HepG2 (cell line): ENCODE data around the gene PLCL1. TPM values are rescaled to one million over a fixed set of nuclear protein-coding genes. Genes with fewer than 3 reads are reported as not detected.

Experiments
- ATAC-seq: fragments of 200-7000 bp; cut with Tn5 transposase; 3 replicates; pipeline ENCODE4 v1.9.1; 2020; ENCODE audit warnings: mild to moderate bottlenecking, moderate library complexity
- BruUV-seq: library from RNA; stranded (reverse); fragments of 400-500 nt; replicated peaks from 2 replicates; lab custom pipeline; 2021; lab: Mats Ljungman, UMichigan
- CTCF ChIA-PET: fragments of 300-600 bp; formaldehyde crosslinking; extraction: SDS; loops from one replicate; lab custom pipeline; 2021; ENCODE audit warnings: low total read pairs, inconsistent platforms, low intra/inter-chr PET ratio; lab: Yijun Ruan, JAX
- POLR2A ChIA-PET: fragments of 350-600 bp; sonication (Branson Sonifier 250); formaldehyde crosslinking; loops from one replicate; lab custom pipeline; 2020; ENCODE audit warnings: antibody characterized with exemption, inconsistent platforms; lab: Yijun Ruan, JAX
- DNase-seq: peaks from one replicate; pipeline ENCODE4 v3.0.0-alpha.2; 2015; ENCODE audit warnings: low spot score
- FAIRE-seq: peaks from 3 replicates; lab custom pipeline; 2011; peaks lifted over from hg19 to GRCh38; lab: Jason Lieb, UNC
- H2AFZ ChIP-seq: one replicate; pipeline ENCODE4 v1.6.1; 2011; ENCODE audit warnings: low read length, inconsistent platforms
- H3K27ac ChIP-seq: fragments of 300-600 bp; 3 replicates; pipeline ENCODE4 v1.8.0; 2011; ENCODE audit warnings: mixed run types, mild to moderate bottlenecking, mixed read lengths, low read length, inconsistent platforms; ENCODE audit not compliant: insufficient read depth; ENCODE audit errors: extremely low read length
- H3K27me3 ChIP-seq, 2 experiments: fragments of 200-600 bp in 1 of 2; 2 replicates in 1 of 2; 3 replicates in 1 of 2; pipeline versions ENCODE4 v1.6.0 to v1.8.0; 2011; ENCODE audit warnings: low read length in 2 of 2, mild to moderate bottlenecking in 2 of 2, moderate library complexity in 2 of 2, inconsistent platforms in 1 of 2; ENCODE audit not compliant: insufficient read depth in 2 of 2, control insufficient read depth in 1 of 2
- H3K36me3 ChIP-seq, 2 experiments: fragments of 200-600 bp in 1 of 2; replicated peaks in 1 of 2; 2 replicates in 1 of 2; 3 replicates in 1 of 2; pipeline versions ENCODE4 v1.5.1 to v1.8.0; 2011; ENCODE audit warnings: low read length in 2 of 2, inconsistent platforms in 1 of 2; ENCODE audit not compliant: insufficient read depth in 2 of 2, control insufficient read depth in 1 of 2
- H3K4me1 ChIP-seq: 2 replicates; pipeline ENCODE4 v1.5.1; 2012; ENCODE audit warnings: low read length, inconsistent platforms; ENCODE audit not compliant: insufficient read depth
- H3K4me2 ChIP-seq: 2 replicates; pipeline ENCODE4 v1.6.0; 2011; ENCODE audit warnings: low read depth, low read length, inconsistent platforms
- H3K4me3 ChIP-seq, 3 experiments: fragments of 200-600 bp in 1 of 3; sonication (generic), shearing (Covaris generic) in 1 of 3; replicated peaks in 1 of 3; 2 replicates each; pipeline ENCODE4 v1.5.1; 2011 to 2016; ENCODE audit warnings: low read length in 3 of 3, inconsistent platforms in 2 of 3, low read depth in 2 of 3, mild to moderate bottlenecking in 2 of 3, control low read depth in 1 of 3, mixed read lengths in 1 of 3; ENCODE audit not compliant: insufficient read depth in 1 of 3
- H3K79me2 ChIP-seq: one replicate; pipeline ENCODE4 v1.6.1; 2011; ENCODE audit warnings: low read length, inconsistent platforms; ENCODE audit not compliant: insufficient read depth
- H3K9ac ChIP-seq: 2 replicates; pipeline ENCODE4 v1.6.0; 2011; ENCODE audit warnings: mild to moderate bottlenecking, low read depth, low read length, inconsistent platforms; ENCODE audit not compliant: insufficient read depth
- H3K9me3 ChIP-seq: 2 replicates; pipeline ENCODE4 v1.5.1; 2012; ENCODE audit warnings: mild to moderate bottlenecking, low read length
- H4K20me1 ChIP-seq: 2 replicates; pipeline ENCODE4 v1.6.0; 2011; ENCODE audit warnings: inconsistent platforms, mild to moderate bottlenecking, low read length, moderate library complexity; ENCODE audit not compliant: insufficient read depth
- MED13 ChIP-seq: sonication (generic); formaldehyde crosslinking; IDR thresholded peaks from 2 replicates; pipeline ENCODE4 v1.5.0; 2020; ENCODE audit warnings: missing genetic modification reagents
- SP1 ChIP-seq, 2 experiments: fragments of 450-650 bp in 1 of 2; sonication (generic) in 1 of 2; formaldehyde crosslinking in 1 of 2; IDR thresholded peaks; 2 replicates each; pipeline versions ENCODE4 v1.4.0 to v1.6.1; 2016 to 2020; ENCODE audit warnings: missing genetic modification reagents in 1 of 2
- ZNF207 ChIP-seq: fragments of 450-650 bp; IDR thresholded peaks from 2 replicates; pipeline ENCODE4 v1.6.1; 2016; ENCODE audit warnings: antibody characterized with exemption, borderline replicate concordance
- ZNF230 ChIP-seq: sonication (generic); formaldehyde crosslinking; IDR thresholded peaks from 2 replicates; pipeline ENCODE4 v1.4.0; 2020; ENCODE audit warnings: mild to moderate bottlenecking, missing genetic modification reagents
- ZNF558 ChIP-seq: sonication (generic); formaldehyde crosslinking; IDR thresholded peaks from 2 replicates; pipeline ENCODE4 v1.9.0; 2022; ENCODE audit warnings: mild to moderate bottlenecking, missing genetic modification reagents, borderline replicate concordance
- WGBS: methylation state at CpG from one replicate; pipeline ENCODE4 v1.1.6; 2017; ENCODE audit warnings: low lambda C conversion rate; 5-methylcytosine and 5-hydroxymethylcytosine counted together
- in situ Hi-C: cut with HindIII; loops from 2 replicates; pipeline ENCODE4 v1.10.0; 2017; ENCODE audit warnings: low pct_unique_long_range_greater_than_20kb; ENCODE audit not compliant: extremely low pct_ligation_motif_present
- intact Hi-C: fragments of 100-400 bp; cut with micrococcal nuclease; formaldehyde crosslinking; loops from one replicate; pipeline ENCODE4 v1.10.0; 2022; ENCODE audit not compliant: unreplicated experiment
- polyA plus RNA-seq, 8 experiments: library from polyadenylated mRNA; depleted of rRNA in 3 of 8; stranded (reverse) in 7 of 8; unstranded in 1 of 8; fragments of >200 nt; fragmentation: Illumina TruSeq in 4 of 8; extraction: Trizol in 4 of 8; gene quantifications; 2 replicates each; pipeline versions ENCODE4 v1.2.1 to v1.2.3, GENCODE V29; 2011 to 2016; ENCODE audit warnings: low read depth in 4 of 8, missing spikeins in 1 of 8, mixed read lengths in 1 of 8; ENCODE audit not compliant: insufficient read depth in 1 of 8
- total RNA-seq, 5 experiments: library from RNA; depleted of rRNA; stranded (reverse); fragments of >200 nt; fragmentation: Illumina TruSeq; extraction: Trizol; gene quantifications; 2 replicates each; pipeline ENCODE4 v1.2.3, GENCODE V29; 2016; ENCODE audit warnings: low read depth in 1 of 5
- TF ChIP-seq, protein P1 (sequence below): sonication (generic); formaldehyde crosslinking; IDR thresholded peaks from 2 replicates; pipeline ENCODE4 v1.4.0; 2020; ENCODE audit warnings: missing genetic modification reagents, borderline replicate concordance
- TF ChIP-seq, protein P2 (sequence below): sonication (generic); formaldehyde crosslinking; IDR thresholded peaks from one replicate; pipeline ENCODE4 v1.5.1; 2020; ENCODE audit warnings: mild to moderate bottlenecking, missing genetic modification reagents; ENCODE audit errors: not compliant biosample characterization
- TF ChIP-seq, protein P3 (sequence below): sonication (generic); formaldehyde crosslinking; IDR thresholded peaks from 2 replicates; pipeline ENCODE4 v1.4.0; 2020; ENCODE audit warnings: mild to moderate bottlenecking, missing genetic modification reagents, borderline replicate concordance

Gene PLCL1
- total and polyA plus RNA-seq, 2 of the 13 experiments (the other 11 are each of a cell fraction or from before 2014, with no cell fraction given), result not detected

DNA sequence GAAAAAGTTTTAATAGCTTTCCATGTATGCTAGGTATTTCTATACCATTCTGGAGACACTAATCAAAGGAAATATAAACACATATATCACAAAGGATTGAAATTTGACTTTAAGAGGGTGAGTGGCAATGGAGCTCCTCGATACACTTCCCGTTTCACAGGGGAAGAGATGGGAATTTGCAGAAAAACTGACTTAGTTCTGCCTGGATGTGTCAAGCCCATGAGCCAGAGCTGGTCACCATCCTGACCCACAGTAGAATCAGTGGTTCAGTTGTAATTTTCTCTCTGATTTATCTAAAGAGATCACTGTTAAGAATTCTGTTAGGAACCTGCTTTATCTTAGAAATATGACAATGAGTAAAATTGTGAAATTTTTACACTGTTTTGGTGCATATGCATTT lies 34.2 kb downstream of the PLCL1 start:
- no peak for ATAC-seq
- no peak overlapping the region for H2AFZ ChIP-seq
- POLR2A ChIA-PET, result no interaction called here
- no peak for TF ChIP-seq SP1 (IDR thresholded peaks at IDR 0.05)
- TF ChIP-seq SP1 (CRISPR knock-in tag; IDR thresholded peaks at IDR 0.05), result no peak
- TF ChIP-seq MED13 (CRISPR knock-in tag), result no peak
- TF ChIP-seq ZNF558 (CRISPR knock-in tag), result no peak
- TF ChIP-seq, protein P1, sequence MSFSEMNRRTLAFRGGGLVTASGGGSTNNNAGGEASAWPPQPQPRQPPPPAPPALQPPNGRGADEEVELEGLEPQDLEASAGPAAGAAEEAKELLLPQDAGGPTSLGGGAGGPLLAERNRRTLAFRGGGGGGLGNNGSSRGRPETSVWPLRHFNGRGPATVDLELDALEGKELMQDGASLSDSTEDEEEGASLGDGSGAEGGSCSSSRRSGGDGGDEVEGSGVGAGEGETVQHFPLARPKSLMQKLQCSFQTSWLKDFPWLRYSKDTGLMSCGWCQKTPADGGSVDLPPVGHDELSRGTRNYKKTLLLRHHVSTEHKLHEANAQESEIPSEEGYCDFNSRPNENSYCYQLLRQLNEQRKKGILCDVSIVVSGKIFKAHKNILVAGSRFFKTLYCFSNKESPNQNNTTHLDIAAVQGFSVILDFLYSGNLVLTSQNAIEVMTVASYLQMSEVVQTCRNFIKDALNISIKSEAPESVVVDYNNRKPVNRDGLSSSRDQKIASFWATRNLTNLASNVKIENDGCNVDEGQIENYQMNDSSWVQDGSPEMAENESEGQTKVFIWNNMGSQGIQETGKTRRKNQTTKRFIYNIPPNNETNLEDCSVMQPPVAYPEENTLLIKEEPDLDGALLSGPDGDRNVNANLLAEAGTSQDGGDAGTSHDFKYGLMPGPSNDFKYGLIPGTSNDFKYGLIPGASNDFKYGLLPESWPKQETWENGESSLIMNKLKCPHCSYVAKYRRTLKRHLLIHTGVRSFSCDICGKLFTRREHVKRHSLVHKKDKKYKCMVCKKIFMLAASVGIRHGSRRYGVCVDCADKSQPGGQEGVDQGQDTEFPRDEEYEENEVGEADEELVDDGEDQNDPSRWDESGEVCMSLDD (CRISPR knock-in tag), result no peak
- TF ChIP-seq, protein P2, sequence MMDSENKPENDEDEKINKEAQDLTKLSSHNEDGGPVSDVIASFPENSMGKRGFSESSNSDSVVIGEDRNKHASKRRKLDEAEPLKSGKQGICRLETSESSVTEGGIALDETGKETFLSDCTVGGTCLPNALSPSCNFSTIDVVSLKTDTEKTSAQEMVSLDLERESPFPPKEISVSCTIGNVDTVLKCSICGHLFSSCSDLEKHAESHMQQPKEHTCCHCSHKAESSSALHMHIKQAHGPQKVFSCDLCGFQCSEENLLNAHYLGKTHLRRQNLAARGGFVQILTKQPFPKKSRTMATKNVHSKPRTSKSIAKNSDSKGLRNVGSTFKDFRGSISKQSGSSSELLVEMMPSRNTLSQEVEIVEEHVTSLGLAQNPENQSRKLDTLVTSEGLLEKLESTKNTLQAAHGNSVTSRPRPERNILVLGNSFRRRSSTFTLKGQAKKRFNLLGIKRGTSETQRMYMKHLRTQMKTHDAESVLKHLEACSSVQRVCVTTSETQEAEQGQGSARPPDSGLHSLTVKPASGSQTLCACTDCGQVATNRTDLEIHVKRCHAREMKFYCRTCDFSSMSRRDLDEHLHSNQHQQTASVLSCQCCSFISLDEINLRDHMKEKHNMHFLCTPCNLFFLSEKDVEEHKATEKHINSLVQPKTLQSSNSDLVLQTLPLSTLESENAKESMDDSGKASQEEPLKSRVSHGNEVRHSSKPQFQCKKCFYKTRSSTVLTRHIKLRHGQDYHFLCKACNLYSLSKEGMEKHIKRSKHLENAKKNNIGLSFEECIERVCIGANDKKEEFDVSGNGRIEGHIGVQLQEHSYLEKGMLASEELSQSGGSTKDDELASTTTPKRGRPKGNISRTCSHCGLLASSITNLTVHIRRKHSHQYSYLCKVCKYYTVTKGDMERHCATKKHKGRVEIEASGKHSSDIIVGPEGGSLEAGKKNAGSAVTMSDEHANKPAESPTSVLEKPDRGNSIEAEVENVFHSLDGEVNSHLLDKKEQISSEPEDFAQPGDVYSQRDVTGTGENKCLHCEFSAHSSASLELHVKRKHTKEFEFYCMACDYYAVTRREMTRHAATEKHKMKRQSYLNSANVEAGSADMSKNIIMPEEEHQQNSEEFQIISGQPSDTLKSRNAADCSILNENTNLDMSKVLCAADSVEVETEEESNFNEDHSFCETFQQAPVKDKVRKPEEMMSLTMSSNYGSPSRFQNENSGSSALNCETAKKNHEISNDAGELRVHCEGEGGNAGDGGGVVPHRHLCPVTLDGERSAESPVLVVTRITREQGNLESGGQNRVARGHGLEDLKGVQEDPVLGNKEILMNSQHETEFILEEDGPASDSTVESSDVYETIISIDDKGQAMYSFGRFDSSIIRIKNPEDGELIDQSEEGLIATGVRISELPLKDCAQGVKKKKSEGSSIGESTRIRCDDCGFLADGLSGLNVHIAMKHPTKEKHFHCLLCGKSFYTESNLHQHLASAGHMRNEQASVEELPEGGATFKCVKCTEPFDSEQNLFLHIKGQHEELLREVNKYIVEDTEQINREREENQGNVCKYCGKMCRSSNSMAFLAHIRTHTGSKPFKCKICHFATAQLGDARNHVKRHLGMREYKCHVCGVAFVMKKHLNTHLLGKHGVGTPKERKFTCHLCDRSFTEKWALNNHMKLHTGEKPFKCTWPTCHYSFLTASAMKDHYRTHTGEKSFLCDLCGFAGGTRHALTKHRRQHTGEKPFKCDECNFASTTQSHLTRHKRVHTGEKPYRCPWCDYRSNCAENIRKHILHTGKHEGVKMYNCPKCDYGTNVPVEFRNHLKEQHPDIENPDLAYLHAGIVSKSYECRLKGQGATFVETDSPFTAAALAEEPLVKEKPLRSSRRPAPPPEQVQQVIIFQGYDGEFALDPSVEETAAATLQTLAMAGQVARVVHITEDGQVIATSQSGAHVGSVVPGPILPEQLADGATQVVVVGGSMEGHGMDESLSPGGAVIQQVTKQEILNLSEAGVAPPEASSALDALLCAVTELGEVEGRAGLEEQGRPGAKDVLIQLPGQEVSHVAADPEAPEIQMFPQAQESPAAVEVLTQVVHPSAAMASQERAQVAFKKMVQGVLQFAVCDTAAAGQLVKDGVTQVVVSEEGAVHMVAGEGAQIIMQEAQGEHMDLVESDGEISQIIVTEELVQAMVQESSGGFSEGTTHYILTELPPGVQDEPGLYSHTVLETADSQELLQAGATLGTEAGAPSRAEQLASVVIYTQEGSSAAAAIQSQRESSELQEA (CRISPR knock-in tag), result no peak
- no peak for TF ChIP-seq ZNF230 (CRISPR knock-in tag)
- TF ChIP-seq, protein P3, sequence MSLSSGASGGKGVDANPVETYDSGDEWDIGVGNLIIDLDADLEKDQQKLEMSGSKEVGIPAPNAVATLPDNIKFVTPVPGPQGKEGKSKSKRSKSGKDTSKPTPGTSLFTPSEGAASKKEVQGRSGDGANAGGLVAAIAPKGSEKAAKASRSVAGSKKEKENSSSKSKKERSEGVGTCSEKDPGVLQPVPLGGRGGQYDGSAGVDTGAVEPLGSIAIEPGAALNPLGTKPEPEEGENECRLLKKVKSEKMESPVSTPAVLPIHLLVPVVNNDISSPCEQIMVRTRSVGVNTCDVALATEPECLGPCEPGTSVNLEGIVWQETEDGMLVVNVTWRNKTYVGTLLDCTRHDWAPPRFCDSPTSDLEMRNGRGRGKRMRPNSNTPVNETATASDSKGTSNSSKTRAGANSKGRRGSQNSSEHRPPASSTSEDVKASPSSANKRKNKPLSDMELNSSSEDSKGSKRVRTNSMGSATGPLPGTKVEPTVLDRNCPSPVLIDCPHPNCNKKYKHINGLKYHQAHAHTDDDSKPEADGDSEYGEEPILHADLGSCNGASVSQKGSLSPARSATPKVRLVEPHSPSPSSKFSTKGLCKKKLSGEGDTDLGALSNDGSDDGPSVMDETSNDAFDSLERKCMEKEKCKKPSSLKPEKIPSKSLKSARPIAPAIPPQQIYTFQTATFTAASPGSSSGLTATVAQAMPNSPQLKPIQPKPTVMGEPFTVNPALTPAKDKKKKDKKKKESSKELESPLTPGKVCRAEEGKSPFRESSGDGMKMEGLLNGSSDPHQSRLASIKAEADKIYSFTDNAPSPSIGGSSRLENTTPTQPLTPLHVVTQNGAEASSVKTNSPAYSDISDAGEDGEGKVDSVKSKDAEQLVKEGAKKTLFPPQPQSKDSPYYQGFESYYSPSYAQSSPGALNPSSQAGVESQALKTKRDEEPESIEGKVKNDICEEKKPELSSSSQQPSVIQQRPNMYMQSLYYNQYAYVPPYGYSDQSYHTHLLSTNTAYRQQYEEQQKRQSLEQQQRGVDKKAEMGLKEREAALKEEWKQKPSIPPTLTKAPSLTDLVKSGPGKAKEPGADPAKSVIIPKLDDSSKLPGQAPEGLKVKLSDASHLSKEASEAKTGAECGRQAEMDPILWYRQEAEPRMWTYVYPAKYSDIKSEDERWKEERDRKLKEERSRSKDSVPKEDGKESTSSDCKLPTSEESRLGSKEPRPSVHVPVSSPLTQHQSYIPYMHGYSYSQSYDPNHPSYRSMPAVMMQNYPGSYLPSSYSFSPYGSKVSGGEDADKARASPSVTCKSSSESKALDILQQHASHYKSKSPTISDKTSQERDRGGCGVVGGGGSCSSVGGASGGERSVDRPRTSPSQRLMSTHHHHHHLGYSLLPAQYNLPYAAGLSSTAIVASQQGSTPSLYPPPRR (CRISPR knock-in tag), result no peak
- TF ChIP-seq ZNF207, result no peak

More for the DNA sequence above, 34.2 kb downstream of the PLCL1 start:
- Histone ChIP-seq H3K4me2 (no peak overlapping the region), H3K9ac (no peak overlapping the region), H3K79me2 (no peaks in the 10 kb centered on the region), H3K9me3 (no peaks in the 10 kb centered on the region), H3K27me3 (peaks cover 0 to 3% of the 10 kb centered on the region in 2 experiments; a peak in 1 of 5 replicates), H3K36me3 (no peaks in the 10 kb centered on the region), H3K4me1 (no peaks in the 10 kb centered on the region), H3K27ac (no peak overlapping the region), H3K4me3 (no peak overlapping the region), H4K20me1 (no peaks in the 10 kb centered on the region)
- WGBS, result 0% methylated on average over 2 of the region's 2 CpGs
- CTCF ChIA-PET, result no interaction called here
- BruUV-seq, result no TSS peak
- intact Hi-C loops, result no loop called here
- in situ Hi-C loops, result no loop called here
- DNase-seq, result no peak
- FAIRE-seq, result no peak
